ENCODE results near the gene SCLT1.
A peak's percentile ranks its signal among the peaks of the same experiment; 100 is the strongest.

The SCLT1 gene

DNA sequence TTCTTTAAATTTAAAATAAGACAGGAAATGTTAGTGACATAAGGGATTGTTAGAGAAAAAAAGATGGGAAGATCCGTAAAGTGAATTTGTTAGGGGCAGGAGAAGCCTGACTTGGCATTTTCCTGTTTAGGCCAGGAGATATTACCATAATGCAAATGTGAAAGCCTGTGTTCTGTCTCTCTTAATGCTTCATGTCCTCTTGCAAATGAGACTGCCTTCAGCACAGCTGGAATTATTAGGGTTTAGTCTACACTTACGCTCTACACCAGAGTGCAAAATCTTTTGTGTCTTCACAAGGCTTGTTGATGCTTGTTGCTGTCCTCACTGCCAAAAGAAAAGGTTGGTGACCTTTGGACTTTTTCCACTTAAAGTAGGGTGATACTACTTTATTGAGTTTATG lies 227.1 kb downstream of the SCLT1 start:
- Histone ChIP-seq H3K36me3 (peaks cover 29 to 100% (median 95%) of the 10 kb centered on the region in 11 experiments), H4K20me1 (peaks cover 0 to 21% (median 6%) of the 10 kb centered on the region in 11 experiments; a peak in 8 of 22 replicates), H3K4me2 (no peak overlapping the region), H3K27ac (no peak overlapping the region), H3K9ac (no peak overlapping the region), H3K27me3 (no peaks in the 10 kb centered on the region), H3K9me3 (replicated peaks in 1 of 11) (no peaks in the 10 kb centered on the region), H3K4me3 (no peak overlapping the region), H3K4me1 (peaks cover 21 to 28% (median 22%) of the 10 kb centered on the region in 10 experiments)
- no peak for TF ChIP-seq Cebpa-rat (IDR thresholded peaks at IDR 0.05)

- Histone ChIP-seq H3K9me3 (replicated peaks in 1 of 11) (no peaks in the 10 kb centered on the region), H4K20me1 (peaks cover 0 to 31% (median 6%) of the 10 kb centered on the region in 11 experiments; a peak in 8 of 22 replicates), H3K4me3 (no peak overlapping the region), H3K4me1 (peaks cover 23 to 39% (median 33%) of the 10 kb centered on the region in 10 experiments), H3K27me3 (no peaks in the 10 kb centered on the region), H3K9ac (no peak overlapping the region), H3K27ac (no peak overlapping the region), H3K36me3 (peaks cover 21 to 100% (median 95%) of the 10 kb centered on the region in 11 experiments; a peak in 21 of 22 replicates), H3K4me2 (no peak overlapping the region)
- no peak for TF ChIP-seq Cebpa-rat (IDR thresholded peaks at IDR 0.05)
Measured at GRCh38 chr4:128865132-128865531, 228.2 kb downstream of the SCLT1 start.

DNA sequence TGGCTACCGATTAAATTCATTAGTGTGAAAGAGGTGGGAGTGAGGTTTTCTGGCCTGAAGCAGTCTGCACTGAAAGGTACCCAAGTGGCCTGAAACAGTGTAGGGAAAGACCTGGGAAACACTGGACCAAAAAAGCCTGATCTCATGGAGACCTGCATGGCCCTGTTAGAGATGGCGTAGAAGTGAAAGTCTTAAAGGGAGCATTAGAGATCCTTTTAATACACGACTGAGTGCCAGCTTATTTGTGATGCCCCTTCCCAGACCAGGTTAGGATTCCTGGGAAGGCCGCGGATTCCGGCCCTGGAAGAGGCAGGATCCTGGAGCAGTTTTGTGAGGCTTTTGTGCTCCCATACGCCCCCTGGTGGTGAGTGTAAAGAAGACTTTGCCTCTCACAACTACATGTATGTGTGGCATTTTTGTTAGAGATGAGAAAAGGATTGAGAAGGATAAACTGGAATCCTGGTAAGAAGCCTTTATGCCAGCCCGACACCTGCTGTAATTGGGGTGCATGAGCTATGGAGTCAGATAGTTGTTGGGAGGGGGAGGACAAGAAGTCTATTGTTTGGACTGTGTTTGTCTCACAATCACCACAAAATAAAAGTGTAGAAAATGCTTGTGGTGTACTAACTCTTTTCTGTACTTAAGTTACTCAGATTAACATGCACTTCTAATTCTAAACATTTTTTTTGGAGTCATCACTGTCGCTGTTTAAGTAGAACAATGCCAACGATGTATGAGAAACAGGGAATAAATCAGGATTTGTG lies 229.8 kb downstream of the SCLT1 start:
- no peak for TF ChIP-seq Cebpa-rat (IDR thresholded peaks at IDR 0.05)
- Histone ChIP-seq H3K9ac (peak overlapping the region in 5 of 11 experiments; percentile 4 to 42 (median 29); a peak in 4 of 22 replicates), H3K27me3 (no peaks in the 10 kb centered on the region), H3K9me3 (replicated peaks in 1 of 11) (no peaks in the 10 kb centered on the region), H3K27ac (peak overlapping the region in 8 of 11 experiments; percentile 26 to 64 (median 45); a peak in 12 of 22 replicates), H3K4me3 (no peak overlapping the region), H3K4me1 (peaks cover 28 to 49% (median 43%) of the 10 kb centered on the region in 10 experiments), H4K20me1 (peaks cover 0 to 31% (median 6%) of the 10 kb centered on the region in 11 experiments; a peak in 8 of 22 replicates), H3K36me3 (peaks cover 20 to 99% (median 95%) of the 10 kb centered on the region in 11 experiments; a peak in 21 of 22 replicates), H3K4me2 (peak overlapping the region; percentile 67 to 89 (median 79))

DNA sequence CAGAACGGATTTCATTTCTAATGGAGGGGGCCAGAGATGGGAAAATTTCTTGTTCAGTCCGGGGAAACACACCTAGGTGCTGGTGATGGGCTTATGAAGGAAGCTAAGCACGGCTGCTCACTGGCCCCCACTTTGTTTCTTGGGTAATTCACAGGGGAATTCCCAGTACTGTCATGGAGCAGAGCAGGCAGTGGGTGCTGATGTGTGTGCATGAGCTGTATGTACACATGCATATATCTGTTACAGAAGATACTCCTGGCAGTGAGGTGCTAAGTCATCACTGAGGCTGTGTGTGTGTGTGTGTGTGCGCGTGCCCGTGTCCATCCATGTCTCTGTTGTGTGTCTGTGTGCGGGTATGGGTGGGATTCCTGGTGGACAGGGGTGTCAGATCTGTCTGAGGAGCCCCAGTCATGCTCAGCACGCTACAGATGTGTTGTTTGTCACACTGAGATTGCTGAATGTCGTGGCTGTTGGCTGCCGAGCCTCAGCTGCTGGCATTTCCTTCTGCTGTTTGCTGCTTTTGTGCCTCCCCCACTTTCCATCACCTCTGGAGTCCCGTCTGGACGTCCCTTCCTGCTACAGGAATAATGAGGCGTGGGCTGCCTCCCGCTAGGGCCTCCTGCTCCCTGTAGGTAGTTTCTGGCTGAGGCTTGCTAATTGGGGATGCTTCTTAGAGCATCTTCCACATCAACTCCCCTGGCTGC lies 230.6 kb downstream of the SCLT1 start:
- H4K20me1 ChIP-seq, result peaks cover 0 to 31% (median 6%) of the 10 kb centered on the region in 11 experiments; a peak in 8 of 22 replicates
- peak overlapping the region in 8 of 11 experiments; percentile 26 to 64 (median 45); a peak in 14 of 22 replicates for H3K27ac ChIP-seq
- H3K9ac ChIP-seq, result peak overlapping the region in 6 of 11 experiments; percentile 4 to 42 (median 30); a peak in 7 of 22 replicates
- H3K9me3 ChIP-seq (replicated peaks in 1 of 11), result no peaks in the 10 kb centered on the region
- no peak for TF ChIP-seq Cebpa-rat (IDR thresholded peaks at IDR 0.05)
- H3K4me2 ChIP-seq, result peak overlapping the region; percentile 67 to 89 (median 79)
- H3K27me3 ChIP-seq, result no peaks in the 10 kb centered on the region
- H3K4me3 ChIP-seq, result 0 out of 20 replicates have a peak overlapping the region, but pooled peaks of 1 of the 10 experiments have one; percentile 10
- H3K4me1 ChIP-seq, result peaks cover 28 to 49% (median 43%) of the 10 kb centered on the region in 10 experiments
- H3K36me3 ChIP-seq, result peaks cover 24 to 99% (median 95%) of the 10 kb centered on the region in 11 experiments

GRCh38 chr4:128861856-128862518 lies 231.4 kb downstream of the SCLT1 start:
- Histone ChIP-seq H3K4me2 (peak overlapping the region; percentile 67 to 89 (median 79)), H3K4me1 (peaks cover 28 to 54% (median 45%) of the 10 kb centered on the region in 10 experiments), H3K27me3 (no peaks in the 10 kb centered on the region), H3K9me3 (replicated peaks in 1 of 11) (no peaks in the 10 kb centered on the region), H4K20me1 (peaks cover 0 to 31% (median 6%) of the 10 kb centered on the region in 11 experiments; a peak in 8 of 22 replicates), H3K36me3 (peaks cover 28 to 99% (median 95%) of the 10 kb centered on the region in 11 experiments), H3K9ac (peak overlapping the region in 2 of 11 experiments; percentile 32 to 41; a peak in 2 of 22 replicates), H3K27ac (peak overlapping the region in 8 of 11 experiments; percentile 26 to 64 (median 45); a peak in 11 of 22 replicates), H3K4me3 (peak overlapping the region in 3 of 10 experiments; percentile 10 to 26 (median 11); a peak in 1 of 20 replicates)
- no peak for TF ChIP-seq Cebpa-rat (IDR thresholded peaks at IDR 0.05)

DNA sequence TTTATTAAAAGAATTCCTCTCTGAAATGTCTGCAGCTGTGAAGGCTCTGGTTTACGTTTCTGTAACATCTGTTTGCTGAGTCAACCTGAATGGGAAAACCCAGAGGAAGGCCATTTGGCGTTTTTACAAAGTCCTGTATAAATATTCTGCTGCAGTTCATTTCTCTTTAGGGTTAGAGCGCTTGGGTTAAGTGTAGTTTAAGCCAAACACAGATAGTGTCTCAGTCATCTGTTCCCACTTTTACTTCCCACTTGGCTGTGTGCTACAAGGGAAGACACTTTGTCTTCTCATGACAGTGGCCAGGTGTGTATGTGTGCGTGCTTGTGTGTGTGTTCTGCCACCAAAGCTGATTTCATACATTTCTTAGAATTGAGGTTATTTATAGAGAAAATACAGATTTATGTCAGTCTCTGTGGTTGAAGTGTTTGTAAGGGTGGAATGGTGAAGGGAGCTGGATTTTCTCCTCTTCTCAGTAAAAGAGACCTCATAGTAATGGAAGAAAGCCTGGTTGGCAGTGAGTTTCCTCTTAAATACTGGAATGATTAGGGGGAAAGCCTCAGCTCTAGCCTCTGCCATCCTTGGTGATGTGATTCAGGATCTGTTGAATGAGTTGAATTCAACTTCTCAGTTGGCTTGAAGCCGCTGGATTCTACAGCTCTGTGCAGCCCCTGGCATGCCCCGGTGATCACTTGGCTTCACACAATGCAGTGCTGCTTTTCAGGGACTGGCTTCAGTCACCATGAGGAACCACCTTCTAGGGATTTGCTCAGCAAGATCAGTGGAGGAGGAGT lies 233.3 kb downstream of the SCLT1 start:
- Histone ChIP-seq H3K27ac (peak overlapping the region in 4 of 11 experiments; percentile 2 to 46 (median 8); a peak in 4 of 22 replicates), H4K20me1 (peaks cover 0 to 31% (median 6%) of the 10 kb centered on the region in 11 experiments; a peak in 8 of 22 replicates), H3K4me1 (peaks cover 35 to 73% (median 62%) of the 10 kb centered on the region in 10 experiments)

GRCh38 chr4:128858879-128859671 lies 234.3 kb downstream of the SCLT1 start:
- peaks cover 45 to 83% (median 72%) of the 10 kb centered on the region in 10 experiments for H3K4me1 ChIP-seq
- no peaks in the 10 kb centered on the region for H3K27me3 ChIP-seq
- no peak overlapping the region for H3K9ac ChIP-seq
- H3K4me2 ChIP-seq, result peak overlapping the region in 5 of 11 experiments; percentile 79 to 83 (median 80); a peak in 5 of 22 replicates
- H3K9me3 ChIP-seq (replicated peaks in 1 of 11), result no peaks in the 10 kb centered on the region
- TF ChIP-seq Cebpa-rat (IDR thresholded peaks at IDR 0.05), result no peak
- peaks cover 41 to 92% (median 83%) of the 10 kb centered on the region in 11 experiments for H3K36me3 ChIP-seq
- no peak overlapping the region for H3K4me3 ChIP-seq
- no peak overlapping the region for H3K27ac ChIP-seq
- peaks cover 0 to 31% (median 6%) of the 10 kb centered on the region in 11 experiments; a peak in 8 of 22 replicates for H4K20me1 ChIP-seq

More for the DNA sequence above, 233.3 kb downstream of the SCLT1 start:
- no peak for TF ChIP-seq Cebpa-rat (IDR thresholded peaks at IDR 0.05)
- Histone ChIP-seq H3K36me3 (peaks cover 41 to 99% (median 93%) of the 10 kb centered on the region in 11 experiments), H3K9me3 (replicated peaks in 1 of 11) (no peaks in the 10 kb centered on the region), H3K4me2 (peak overlapping the region; percentile 9 to 89 (median 79); a peak in 18 of 22 replicates), H3K27me3 (no peaks in the 10 kb centered on the region), H3K9ac (no peak overlapping the region), H3K4me3 (no peak overlapping the region)

Measured in BLaER1 treated with 17β-estradiol and CSF1 and Interleukin-3, amounts not matched to agents 10 nM and 100 nM (cell line).